Measurements from ENCODE around the gene ANK2.

The ANK2 gene

DNA sequence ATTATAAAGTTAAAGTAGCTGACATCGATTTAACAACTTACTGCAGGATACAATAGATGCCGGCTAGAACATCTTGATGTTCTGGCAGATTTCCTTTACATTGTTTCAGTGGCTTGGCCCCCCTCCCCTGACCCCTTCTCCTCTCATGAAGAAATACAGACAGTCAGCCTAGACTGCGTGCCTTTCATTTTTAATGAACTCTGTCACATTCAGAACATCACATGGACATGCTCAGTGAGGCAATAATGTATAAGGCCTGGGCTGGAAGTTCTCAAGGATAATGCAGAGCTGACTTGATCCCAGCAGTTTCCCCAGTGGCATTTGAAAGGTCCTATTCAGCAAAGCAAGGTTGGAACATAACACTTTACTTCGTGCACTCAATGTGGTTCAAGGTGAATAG, 239.2 kb downstream of the ANK2 start:
- Histone ChIP-seq H3K4me1 (ENCODE audit: control insufficient read depth in 1 of 2, insufficient read depth in 1 of 2, low read depth in 1 of 2, low read length in 1 of 2) (no peaks in the 10 kb centered on the region), H3K36me3 (no peaks in the 10 kb centered on the region), H3K27me3 (no peaks in the 10 kb centered on the region), H3K27ac (no peak overlapping the region), H3K4me3 (ENCODE audit: low read depth in 1 of 2, low read length in 1 of 2) (no peak overlapping the region), H3K9me3 (no peaks in the 10 kb centered on the region)
- TF ChIP-seq, protein P1, sequence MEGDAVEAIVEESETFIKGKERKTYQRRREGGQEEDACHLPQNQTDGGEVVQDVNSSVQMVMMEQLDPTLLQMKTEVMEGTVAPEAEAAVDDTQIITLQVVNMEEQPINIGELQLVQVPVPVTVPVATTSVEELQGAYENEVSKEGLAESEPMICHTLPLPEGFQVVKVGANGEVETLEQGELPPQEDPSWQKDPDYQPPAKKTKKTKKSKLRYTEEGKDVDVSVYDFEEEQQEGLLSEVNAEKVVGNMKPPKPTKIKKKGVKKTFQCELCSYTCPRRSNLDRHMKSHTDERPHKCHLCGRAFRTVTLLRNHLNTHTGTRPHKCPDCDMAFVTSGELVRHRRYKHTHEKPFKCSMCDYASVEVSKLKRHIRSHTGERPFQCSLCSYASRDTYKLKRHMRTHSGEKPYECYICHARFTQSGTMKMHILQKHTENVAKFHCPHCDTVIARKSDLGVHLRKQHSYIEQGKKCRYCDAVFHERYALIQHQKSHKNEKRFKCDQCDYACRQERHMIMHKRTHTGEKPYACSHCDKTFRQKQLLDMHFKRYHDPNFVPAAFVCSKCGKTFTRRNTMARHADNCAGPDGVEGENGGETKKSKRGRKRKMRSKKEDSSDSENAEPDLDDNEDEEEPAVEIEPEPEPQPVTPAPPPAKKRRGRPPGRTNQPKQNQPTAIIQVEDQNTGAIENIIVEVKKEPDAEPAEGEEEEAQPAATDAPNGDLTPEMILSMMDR (IDR thresholded peaks at IDR 0.05): no peak

DNA sequence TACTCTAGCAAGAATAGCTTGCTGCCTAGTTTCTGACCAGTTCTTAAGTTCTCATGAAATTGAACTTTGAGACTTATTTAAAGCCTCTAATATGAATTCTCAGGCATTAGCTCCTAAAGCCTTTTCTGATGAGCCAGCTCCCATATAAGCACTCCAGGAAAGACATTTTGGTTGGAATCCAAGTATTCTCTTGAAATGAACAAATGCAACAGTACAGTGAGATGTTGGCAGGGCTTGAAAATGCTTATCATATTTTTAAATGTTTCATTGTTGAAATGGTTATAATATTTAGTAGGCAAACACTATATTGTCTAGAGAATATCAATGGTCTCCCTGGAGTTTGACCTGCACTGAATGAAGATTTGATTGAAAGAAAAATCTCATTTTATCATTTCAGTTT, 240.3 kb downstream of the ANK2 start:
- Histone ChIP-seq H3K4me1 (ENCODE audit: control insufficient read depth in 1 of 2, insufficient read depth in 1 of 2, low read depth in 1 of 2, low read length in 1 of 2) (no peaks in the 10 kb centered on the region), H3K36me3 (no peaks in the 10 kb centered on the region), H3K27ac (no peak overlapping the region), H3K9me3 (no peaks in the 10 kb centered on the region), H3K27me3 (no peaks in the 10 kb centered on the region), H3K4me3 (ENCODE audit: low read depth in 1 of 2, low read length in 1 of 2) (no peak overlapping the region)
- TF ChIP-seq, protein P1 (IDR thresholded peaks at IDR 0.05): no peak

DNA sequence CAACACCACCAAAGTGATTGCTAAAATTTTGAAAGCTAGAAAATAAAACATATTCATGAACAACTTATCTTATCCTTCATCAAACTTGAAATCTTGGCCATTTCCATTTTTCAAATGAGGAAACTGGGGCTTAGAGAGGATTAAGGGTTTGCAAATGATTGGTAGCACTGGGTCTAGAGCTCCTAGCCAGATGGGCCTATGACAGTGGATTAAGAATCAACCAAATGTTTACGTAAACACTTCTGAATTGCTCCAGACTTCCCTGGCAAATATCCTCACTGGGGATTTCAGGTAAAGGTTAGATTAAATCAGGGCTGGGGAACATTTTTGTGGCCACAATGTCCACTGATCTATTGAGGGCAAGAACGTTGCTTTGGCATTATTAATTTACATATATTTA, 241.2 kb downstream of the ANK2 start:
- Histone ChIP-seq H3K4me1 (ENCODE audit: control insufficient read depth in 1 of 2, insufficient read depth in 1 of 2, low read depth in 1 of 2, low read length in 1 of 2) (no peaks in the 10 kb centered on the region), H3K4me3 (ENCODE audit: low read depth in 1 of 2, low read length in 1 of 2) (no peak overlapping the region), H3K27me3 (no peaks in the 10 kb centered on the region), H3K36me3 (no peaks in the 10 kb centered on the region), H3K9me3 (no peaks in the 10 kb centered on the region), H3K27ac (no peak overlapping the region)
- TF ChIP-seq, protein P1 (IDR thresholded peaks at IDR 0.05): no peak

DNA sequence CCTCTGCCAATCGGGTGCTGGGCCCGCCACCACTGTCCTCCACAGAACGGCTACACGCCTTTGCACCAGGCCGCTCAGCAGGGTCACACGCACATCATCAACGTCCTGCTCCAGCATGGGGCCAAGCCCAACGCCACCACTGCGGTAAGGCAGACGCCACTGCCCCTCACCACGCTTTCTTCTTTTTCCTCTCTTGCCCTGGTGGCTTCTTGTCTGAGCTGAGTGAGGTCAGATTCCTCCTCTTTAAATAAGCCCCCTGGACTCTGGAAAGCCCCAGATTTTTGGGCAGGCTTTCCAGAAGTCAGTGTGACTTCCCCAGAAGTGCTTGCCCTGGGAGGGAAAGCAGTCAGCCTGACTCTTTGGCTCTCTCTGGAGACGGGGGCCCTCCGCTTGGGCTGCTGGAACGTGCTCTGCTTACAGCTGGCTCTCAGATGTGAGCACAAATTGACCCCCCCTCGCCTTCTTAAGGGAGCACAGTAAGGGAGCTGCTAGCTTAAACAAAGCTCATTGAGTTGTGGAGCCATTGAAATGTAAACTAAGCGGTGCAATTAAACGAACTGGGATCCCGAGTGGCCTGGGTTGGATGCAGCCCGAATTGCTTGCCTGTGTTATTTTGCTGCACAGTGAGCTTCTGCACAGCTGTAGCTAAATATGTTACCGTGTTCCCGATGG, 243.1 kb downstream of the ANK2 start:
- TF ChIP-seq, protein P1 (IDR thresholded peaks at IDR 0.05): no peak
- H3K4me1 ChIP-seq (ENCODE audit: control insufficient read depth in 1 of 2, insufficient read depth in 1 of 2, low read depth in 1 of 2, low read length in 1 of 2): no peaks in the 10 kb centered on the region
- H3K27ac ChIP-seq: no peak overlapping the region
- no peaks in the 10 kb centered on the region for H3K27me3 ChIP-seq
- H3K4me3 ChIP-seq (ENCODE audit: low read depth in 1 of 2, low read length in 1 of 2): no peak overlapping the region
- H3K36me3 ChIP-seq: no peaks in the 10 kb centered on the region
- no peaks in the 10 kb centered on the region for H3K9me3 ChIP-seq

DNA sequence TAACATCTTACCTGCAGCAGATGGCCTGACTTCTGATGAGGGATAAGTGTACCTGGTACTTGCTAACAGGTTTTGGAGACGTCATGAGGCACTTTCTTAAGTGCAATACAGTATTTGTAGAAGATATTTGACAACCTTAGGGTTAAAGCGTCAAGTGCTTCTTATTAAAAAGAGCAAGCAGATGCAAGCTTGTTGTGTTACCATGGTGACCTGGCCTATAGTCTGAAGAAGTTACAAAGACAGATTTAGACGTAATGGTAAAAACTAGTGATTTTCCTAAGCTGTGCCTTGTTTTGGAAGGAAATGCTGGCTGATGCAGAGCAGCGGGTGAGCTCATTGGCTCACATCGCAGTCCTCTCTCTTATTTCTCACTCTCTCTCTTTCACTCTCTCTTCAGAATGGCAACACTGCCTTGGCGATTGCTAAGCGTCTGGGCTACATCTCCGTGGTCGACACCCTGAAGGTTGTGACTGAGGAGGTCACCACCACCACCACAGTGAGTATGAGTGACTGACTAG, 243.6 kb downstream of the ANK2 start:
- Histone ChIP-seq H3K4me1 (ENCODE audit: control insufficient read depth in 1 of 2, insufficient read depth in 1 of 2, low read depth in 1 of 2, low read length in 1 of 2) (no peaks in the 10 kb centered on the region), H3K36me3 (no peaks in the 10 kb centered on the region), H3K9me3 (no peaks in the 10 kb centered on the region), H3K27ac (no peak overlapping the region), H3K27me3 (no peaks in the 10 kb centered on the region), H3K4me3 (ENCODE audit: low read depth in 1 of 2, low read length in 1 of 2) (no peak overlapping the region)
- TF ChIP-seq, protein P1 (IDR thresholded peaks at IDR 0.05): no peak
